Lower leg skin (tissue), 4 donors: ENCODE data around the gene CHAC1. TPM values are rescaled to one million over a fixed set of nuclear protein-coding genes. Genes with fewer than 3 reads are reported as not detected.

Experiments used
- DNase-seq, 2 donors: peaks; one replicate each; pipeline ENCODE4 v3.0.0-alpha.2; 2019; ENCODE audit warnings: low spot score in 2 of 2
- H3K4me3 ChIP-seq: fragments of 200-600 bp; sonication (generic); 2 replicates; pipeline ENCODE4 v1.5.1; 2017; ENCODE audit warnings: mild to moderate bottlenecking, low read depth; ENCODE audit not compliant: poor library complexity, severe bottlenecking
- POLR2A ChIP-seq, 2 donors: fragments of 450-650 bp; IDR thresholded peaks; one replicate each; pipeline ENCODE4 v1.6.1; 2016 to 2017; ENCODE audit warnings: antibody characterized with exemption in 2 of 2, mild to moderate bottlenecking in 1 of 2, moderate library complexity in 1 of 2
- WGBS, 2 donors: methylation state at CpG; one replicate each; pipeline ENCODE4 v1.1.5; 2018; 5-methylcytosine and 5-hydroxymethylcytosine counted together
- intact Hi-C: fragments of 100-400 bp; cut with DNase I; formaldehyde crosslinking; loops from one replicate; pipeline ENCODE4 v1.15.0; 2023; ENCODE audit warnings: low total_unique reads
- total RNA-seq, 4 donors: library from RNA; depleted of rRNA; stranded (reverse); fragments of >200 nt; gene quantifications; one replicate each; pipeline ENCODE4 v1.1.0, GENCODE V29; 2016
- TF ChIP-seq, protein P1 (sequence below), 3 donors: fragments of 450-650 bp; IDR thresholded peaks; one replicate each; pipeline ENCODE4 v1.5.1; 2016; ENCODE audit warnings: antibody characterized with exemption in 3 of 3, mild to moderate bottlenecking in 3 of 3, moderate library complexity in 2 of 3

The CHAC1 gene
- total RNA-seq, 4 donors from 2014 or later = 0.81 to 13.6 (median 4.4) TPM; not detected in 1

DNA sequence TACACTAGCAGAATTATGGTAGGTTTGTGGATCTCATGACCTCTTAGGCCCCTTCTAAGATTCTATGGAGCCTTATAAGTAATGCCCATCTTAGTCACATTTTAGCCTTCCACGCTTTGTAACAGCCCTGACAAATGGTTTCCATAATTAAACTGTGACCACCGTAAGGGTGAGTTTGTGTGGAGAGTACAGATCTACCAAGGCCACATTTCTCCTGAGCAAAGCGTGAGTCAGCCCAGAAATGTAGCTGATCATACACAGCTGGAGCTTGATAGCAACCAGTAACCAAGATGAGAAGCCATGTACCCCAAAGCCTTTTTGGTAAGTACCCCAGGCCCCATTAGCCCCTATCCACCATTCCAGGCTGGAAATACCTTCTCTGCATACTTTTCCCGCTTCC lies 31.7 kb downstream of the CHAC1 start:
- H3K4me3 ChIP-seq = no peak overlapping the region
- 87 to 95% methylated on average over 4 of the region's 4 CpGs for WGBS, 2 donors
- no peak for TF ChIP-seq POLR2A (IDR thresholded peaks at IDR 0.05)
- TF ChIP-seq, protein P1, sequence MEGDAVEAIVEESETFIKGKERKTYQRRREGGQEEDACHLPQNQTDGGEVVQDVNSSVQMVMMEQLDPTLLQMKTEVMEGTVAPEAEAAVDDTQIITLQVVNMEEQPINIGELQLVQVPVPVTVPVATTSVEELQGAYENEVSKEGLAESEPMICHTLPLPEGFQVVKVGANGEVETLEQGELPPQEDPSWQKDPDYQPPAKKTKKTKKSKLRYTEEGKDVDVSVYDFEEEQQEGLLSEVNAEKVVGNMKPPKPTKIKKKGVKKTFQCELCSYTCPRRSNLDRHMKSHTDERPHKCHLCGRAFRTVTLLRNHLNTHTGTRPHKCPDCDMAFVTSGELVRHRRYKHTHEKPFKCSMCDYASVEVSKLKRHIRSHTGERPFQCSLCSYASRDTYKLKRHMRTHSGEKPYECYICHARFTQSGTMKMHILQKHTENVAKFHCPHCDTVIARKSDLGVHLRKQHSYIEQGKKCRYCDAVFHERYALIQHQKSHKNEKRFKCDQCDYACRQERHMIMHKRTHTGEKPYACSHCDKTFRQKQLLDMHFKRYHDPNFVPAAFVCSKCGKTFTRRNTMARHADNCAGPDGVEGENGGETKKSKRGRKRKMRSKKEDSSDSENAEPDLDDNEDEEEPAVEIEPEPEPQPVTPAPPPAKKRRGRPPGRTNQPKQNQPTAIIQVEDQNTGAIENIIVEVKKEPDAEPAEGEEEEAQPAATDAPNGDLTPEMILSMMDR (IDR thresholded peaks at IDR 0.05) = no peak
- peak in 1 of 2 donors; percentile 37 for DNase-seq
- intact Hi-C loops = no loop called here

GRCh38 chr15:40985541-40986330 lies 32.5 kb downstream of the CHAC1 start:
- TF ChIP-seq, protein P1 (IDR thresholded peaks at IDR 0.05) = no peak
- no peak for TF ChIP-seq POLR2A (IDR thresholded peaks at IDR 0.05)
- H3K4me3 ChIP-seq = no peak overlapping the region
- WGBS, 2 donors = 90 to 92% methylated on average over 6 of the region's 6 CpGs
- peak in 1 of 2 donors; percentile 26 for DNase-seq
- intact Hi-C loops = no loop called here

DNA sequence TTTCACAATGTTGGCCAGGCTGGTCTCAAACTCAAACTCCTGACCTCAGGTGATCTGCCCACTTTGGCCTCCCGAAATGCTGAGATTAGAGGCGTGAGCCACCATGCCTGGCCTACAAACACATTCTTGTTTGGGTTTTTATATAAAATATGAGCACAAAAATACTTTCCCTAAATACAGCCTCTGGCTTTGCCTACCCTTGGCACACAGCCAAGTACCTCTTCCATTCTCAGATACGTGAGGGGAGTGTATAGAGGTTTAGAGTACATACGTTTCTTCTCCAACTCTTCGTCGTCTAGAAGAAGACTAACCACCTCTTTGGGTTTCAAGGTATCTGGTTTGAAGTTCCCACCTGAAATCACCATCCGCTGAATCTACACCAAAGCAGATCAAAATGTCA lies 33.5 kb downstream of the CHAC1 start:
- 82 to 86% methylated on average over 7 of the region's 7 CpGs for WGBS, 2 donors
- intact Hi-C loops = no loop called here
- H3K4me3 ChIP-seq = no peak overlapping the region
- no peak for DNase-seq
- TF ChIP-seq, protein P1 (IDR thresholded peaks at IDR 0.05) = no peak
- TF ChIP-seq POLR2A (IDR thresholded peaks at IDR 0.05) = no peak

DNA sequence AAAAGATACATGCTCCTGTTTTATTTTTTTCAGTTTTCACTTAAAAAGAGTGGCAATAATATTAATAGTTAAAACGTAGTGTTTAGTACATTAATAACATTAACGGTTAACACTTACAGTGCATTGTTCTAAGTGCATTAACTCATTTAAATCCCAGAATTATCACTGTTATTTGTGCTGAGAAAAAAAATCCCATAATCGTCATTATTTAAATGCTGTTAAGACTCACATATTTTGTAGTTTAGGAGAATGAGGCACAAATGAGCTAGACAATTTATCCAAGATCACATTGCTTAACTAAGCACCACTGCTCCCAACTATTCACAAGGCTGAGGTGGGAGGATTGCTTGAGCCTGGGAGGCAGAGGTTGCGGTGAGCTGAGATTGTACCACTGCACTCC lies 34.9 kb downstream of the CHAC1 start:
- TF ChIP-seq POLR2A (IDR thresholded peaks at IDR 0.05) = no peak
- TF ChIP-seq, protein P1 (IDR thresholded peaks at IDR 0.05) = no peak
- intact Hi-C loops = no loop called here
- no peak overlapping the region for H3K4me3 ChIP-seq
- WGBS, 2 donors = 91 to 93% methylated on average over 4 of the region's 4 CpGs
- DNase-seq = no peak

DNA sequence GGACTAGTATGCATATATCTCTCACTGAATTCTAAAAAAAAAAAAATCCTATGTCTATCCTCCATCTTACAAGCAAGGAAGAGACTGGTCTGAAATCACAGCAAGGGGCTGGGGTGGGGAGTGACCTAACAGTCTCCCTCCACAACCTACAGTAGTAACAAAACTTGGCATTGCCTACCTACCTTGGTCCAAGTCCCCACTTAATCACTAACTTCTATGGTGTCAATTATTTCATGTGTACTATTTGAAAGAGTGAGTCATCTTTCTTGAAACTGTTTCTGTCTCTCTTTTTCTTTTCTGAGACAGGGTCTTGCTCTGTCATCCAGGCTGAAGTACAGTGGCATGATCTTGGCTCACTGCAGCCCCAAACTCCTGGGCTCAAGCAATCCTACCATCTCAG lies 36.8 kb downstream of the CHAC1 start:
- intact Hi-C loops = no loop called here
- no peak overlapping the region for H3K4me3 ChIP-seq
- TF ChIP-seq POLR2A (IDR thresholded peaks at IDR 0.05) = no peak
- TF ChIP-seq, protein P1 (IDR thresholded peaks at IDR 0.05) = no peak
- DNase-seq = no peak

DNA sequence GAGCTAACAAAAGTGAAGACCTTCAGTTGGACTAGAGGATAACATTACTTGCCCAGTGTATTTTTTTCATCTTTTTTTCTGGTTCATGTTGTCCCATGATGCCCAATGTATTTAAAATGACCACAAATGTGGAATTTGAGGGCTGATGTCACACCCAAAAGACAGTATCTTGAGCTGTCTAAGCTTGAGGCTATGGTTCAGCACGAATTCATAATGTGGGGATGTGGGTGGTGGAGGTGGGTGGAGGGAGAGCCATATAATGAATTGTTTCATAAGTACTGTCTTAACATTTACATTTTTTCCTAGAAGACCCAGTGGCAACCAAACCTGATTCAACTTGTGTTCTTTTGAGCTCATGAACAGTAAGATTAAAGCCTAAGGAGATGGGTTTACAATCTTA lies 37.5 kb downstream of the CHAC1 start:
- intact Hi-C loops = no loop called here
- no peak for DNase-seq
- H3K4me3 ChIP-seq = no peak overlapping the region
- no peak for TF ChIP-seq POLR2A (IDR thresholded peaks at IDR 0.05)
- TF ChIP-seq, protein P1 (IDR thresholded peaks at IDR 0.05) = no peak
- 0% methylated on average over 1 of the region's 1 CpG for WGBS, 2 donors
